ENCODE results near the gene WDR5. TPM values are rescaled to one million over a fixed set of nuclear protein-coding genes. Genes with fewer than 3 reads are reported as not detected.

WDR5 gene
- total and polyA plus RNA-seq, 9 donors: 25.1 to 60.2 (median 47.2) TPM

DNA sequence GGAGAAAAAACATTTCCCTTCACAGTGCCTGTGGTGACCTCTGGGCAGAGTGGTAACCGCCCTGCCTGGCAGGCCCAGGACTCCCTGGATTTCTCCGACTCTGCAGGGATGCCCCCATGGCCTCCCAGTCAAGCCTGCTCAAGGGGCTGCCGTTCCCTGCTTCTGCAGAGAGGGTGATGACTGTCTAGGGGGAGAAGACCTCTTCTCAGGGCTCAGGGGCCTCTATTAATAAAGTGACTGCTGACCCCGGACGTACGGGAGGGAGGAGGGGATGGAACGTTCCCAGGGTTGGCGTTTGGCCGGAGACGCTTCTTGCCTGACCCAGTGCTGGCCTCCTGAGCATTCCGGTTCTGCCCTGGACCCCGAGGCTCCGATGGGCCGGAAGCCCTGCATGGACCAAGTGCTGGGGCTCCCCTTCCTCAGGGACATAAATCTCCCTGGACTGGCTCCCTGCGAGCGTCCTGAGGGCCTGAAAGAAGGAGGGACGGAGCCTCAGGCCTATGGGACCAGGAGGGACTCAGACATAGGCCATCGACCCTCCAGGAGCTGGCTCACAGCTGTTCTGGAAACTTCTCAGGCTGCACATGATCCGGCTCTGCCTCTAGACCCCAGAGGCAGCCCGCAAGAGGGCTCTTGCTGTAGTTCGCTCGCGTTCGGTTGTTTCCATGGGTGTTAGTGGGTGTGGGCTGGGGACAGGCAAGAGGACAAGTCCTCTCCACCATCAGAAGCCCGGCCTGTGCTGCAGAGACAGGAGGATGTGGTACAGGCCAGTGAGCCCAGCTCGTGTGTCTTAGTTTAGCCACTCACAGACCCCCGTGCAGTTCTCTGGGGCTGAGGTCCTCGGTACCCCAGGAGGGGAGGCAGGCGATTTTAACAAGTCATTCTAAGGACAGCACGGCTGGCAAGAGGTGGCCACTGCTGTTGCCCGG is 36.6 kb downstream of the WDR5 start:
- peaks cover 46% of the 10 kb centered on the region for H3K4me1 ChIP-seq (ENCODE audit: control insufficient read depth, insufficient read depth, low read length)
- no peak overlapping the region for H3K4me3 ChIP-seq (ENCODE audit: low read length)
- H3K27me3 ChIP-seq (ENCODE audit: control insufficient read depth, insufficient read depth, low read length): peaks cover 22% of the 10 kb centered on the region
- DNase-seq: no peak
- peaks cover 2% of the 10 kb centered on the region for H3K9me3 ChIP-seq (replicated peaks; ENCODE audit: control insufficient read depth, low read depth, low read length)
- WGBS (ENCODE audit: insufficient coverage): 63% methylated on average over 26 of the region's 31 CpGs
- no peaks in the 10 kb centered on the region for H3K36me3 ChIP-seq (ENCODE audit: control insufficient read depth, insufficient read depth, low read length)
- H3K27ac ChIP-seq (ENCODE audit: low read length): no peak overlapping the region

DNA sequence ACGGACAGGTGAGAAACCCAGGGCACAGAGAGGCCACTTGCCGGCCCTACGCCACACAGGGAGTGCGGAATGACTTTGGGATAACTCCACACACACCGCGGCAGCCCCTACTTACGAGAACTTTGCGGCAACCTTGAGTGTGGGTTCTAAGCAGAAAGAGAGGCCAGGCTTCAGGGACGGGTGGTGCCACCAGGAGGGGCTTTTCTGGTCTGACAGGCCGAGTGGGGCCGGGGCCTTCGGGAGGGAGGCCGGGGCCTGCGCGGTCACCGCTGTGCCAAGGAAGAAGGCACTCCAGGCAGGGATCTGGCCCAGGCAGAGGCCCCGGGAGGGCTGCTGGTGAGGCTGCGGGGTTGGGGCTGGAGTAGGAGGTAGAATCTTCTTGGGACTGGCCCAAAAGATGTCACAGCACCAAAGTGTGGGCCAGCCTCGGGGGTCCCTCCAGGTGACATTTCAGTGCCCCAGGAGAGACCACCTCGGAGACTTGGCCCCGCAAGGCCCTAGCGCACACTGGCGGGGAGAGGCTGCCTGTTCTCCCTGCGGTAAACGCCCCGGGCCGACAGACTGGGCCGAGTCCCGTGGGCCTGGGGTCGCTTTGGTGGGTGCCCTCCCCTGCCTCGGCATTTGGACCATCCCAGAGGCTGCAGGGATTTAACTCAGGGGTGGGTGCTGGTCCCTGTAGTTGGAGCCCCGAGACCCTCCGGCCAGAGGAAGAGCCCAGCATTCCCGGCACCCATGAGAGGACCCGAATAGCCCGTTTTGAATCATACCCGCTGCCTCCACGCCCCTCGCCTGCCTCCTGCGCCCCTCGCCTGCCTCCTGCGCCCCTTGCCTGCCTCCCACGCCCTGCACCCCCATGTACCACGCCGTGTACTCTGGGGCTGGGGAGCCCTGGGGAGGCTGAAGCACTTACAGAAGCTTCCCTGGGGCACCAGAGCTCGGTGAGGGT is 37.5 kb downstream of the WDR5 start:
- WGBS (ENCODE audit: insufficient coverage): 89% methylated on average over 41 of the region's 46 CpGs

DNA sequence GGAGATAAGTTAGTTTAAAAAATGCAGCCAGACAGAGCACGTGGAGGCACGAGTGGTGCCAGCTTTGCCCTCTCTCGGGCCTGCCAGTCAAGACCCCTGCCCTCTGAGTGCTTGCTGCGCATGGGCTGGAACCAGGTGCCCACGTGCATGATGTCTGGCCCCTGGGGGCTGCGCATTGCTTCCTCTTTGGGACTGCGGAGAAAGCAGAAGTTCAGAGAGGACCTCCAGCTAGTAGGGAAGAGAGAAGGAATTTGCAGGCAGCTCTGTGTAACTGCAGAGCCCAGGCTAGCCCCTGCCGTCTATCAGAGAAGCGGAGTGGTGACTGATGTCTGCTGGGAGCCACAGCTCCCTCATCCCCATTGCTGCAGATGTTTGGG is 38.2 kb downstream of the WDR5 start:
- peaks cover 54% of the 10 kb centered on the region for H3K4me1 ChIP-seq (ENCODE audit: control insufficient read depth, insufficient read depth, low read length)
- H3K4me3 ChIP-seq (ENCODE audit: low read length): no peak overlapping the region
- WGBS (ENCODE audit: insufficient coverage): 56% methylated on average over 6 of the region's 9 CpGs
- H3K9me3 ChIP-seq (replicated peaks; ENCODE audit: control insufficient read depth, low read depth, low read length): no peaks in the 10 kb centered on the region
- no peaks in the 10 kb centered on the region for H3K36me3 ChIP-seq (ENCODE audit: control insufficient read depth, insufficient read depth, low read length)
- H3K27me3 ChIP-seq (ENCODE audit: control insufficient read depth, insufficient read depth, low read length): peaks cover 28% of the 10 kb centered on the region
- DNase-seq: no peak
- H3K27ac ChIP-seq (ENCODE audit: low read length): no peak overlapping the region

More for the DNA sequence above, 37.5 kb downstream of the WDR5 start:
- Histone ChIP-seq H3K27me3 (ENCODE audit: control insufficient read depth, insufficient read depth, low read length) (peaks cover 28% of the 10 kb centered on the region), H3K27ac (ENCODE audit: low read length) (no peak overlapping the region), H3K4me1 (ENCODE audit: control insufficient read depth, insufficient read depth, low read length) (peaks cover 48% of the 10 kb centered on the region), H3K36me3 (ENCODE audit: control insufficient read depth, insufficient read depth, low read length) (no peaks in the 10 kb centered on the region), H3K9me3 (replicated peaks; ENCODE audit: control insufficient read depth, low read depth, low read length) (peaks cover 2% of the 10 kb centered on the region), H3K4me3 (ENCODE audit: low read length) (no peak overlapping the region)
- no peak for DNase-seq

DNA sequence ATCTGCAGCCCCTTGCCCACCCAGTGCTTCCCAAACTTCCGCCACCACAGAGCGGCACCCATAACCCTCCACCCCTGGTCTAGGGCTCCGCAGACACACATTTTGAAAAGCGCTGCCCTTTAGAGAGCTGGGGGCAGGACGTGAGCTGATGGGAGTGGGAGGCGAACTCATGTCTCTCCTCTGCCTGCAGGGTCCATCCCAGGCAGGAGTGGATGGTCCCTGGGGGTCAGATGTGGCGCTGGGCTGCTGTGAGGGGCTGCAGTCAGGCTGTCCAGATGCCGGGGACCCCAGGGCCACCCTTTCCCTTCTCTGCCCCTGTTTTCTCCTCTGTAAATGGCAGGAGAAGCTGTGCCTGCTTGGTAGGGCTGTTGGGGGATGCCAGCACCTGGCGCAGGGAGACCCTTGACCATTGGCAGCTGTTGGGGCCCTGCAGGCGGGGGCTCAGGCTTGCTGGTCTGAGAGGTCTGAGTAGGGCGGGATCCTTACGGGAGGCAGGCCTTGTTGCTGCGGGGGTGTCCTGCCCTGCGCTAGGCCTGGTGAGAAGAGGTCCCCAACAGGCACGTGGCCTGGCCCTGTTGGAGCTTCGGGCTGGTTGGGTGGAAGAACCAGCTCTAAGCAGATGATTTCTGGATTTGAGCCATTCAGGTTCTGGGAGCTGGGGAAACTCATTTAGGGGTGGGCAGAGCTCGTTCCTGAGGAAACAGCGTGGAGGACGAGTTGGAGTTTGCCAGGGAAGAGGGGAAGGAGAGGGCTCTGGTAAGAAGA is 38.8 kb downstream of the WDR5 start:
- H3K9me3 ChIP-seq (replicated peaks; ENCODE audit: control insufficient read depth, low read depth, low read length): no peaks in the 10 kb centered on the region
- no peak for DNase-seq
- no peak overlapping the region for H3K4me3 ChIP-seq (ENCODE audit: low read length)
- no peaks in the 10 kb centered on the region for H3K36me3 ChIP-seq (ENCODE audit: control insufficient read depth, insufficient read depth, low read length)
- no peak overlapping the region for H3K27ac ChIP-seq (ENCODE audit: low read length)
- peaks cover 31% of the 10 kb centered on the region for H3K27me3 ChIP-seq (ENCODE audit: control insufficient read depth, insufficient read depth, low read length)
- peaks cover 58% of the 10 kb centered on the region for H3K4me1 ChIP-seq (ENCODE audit: control insufficient read depth, insufficient read depth, low read length)
- WGBS (ENCODE audit: insufficient coverage): 84% methylated on average over 10 of the region's 19 CpGs

DNA sequence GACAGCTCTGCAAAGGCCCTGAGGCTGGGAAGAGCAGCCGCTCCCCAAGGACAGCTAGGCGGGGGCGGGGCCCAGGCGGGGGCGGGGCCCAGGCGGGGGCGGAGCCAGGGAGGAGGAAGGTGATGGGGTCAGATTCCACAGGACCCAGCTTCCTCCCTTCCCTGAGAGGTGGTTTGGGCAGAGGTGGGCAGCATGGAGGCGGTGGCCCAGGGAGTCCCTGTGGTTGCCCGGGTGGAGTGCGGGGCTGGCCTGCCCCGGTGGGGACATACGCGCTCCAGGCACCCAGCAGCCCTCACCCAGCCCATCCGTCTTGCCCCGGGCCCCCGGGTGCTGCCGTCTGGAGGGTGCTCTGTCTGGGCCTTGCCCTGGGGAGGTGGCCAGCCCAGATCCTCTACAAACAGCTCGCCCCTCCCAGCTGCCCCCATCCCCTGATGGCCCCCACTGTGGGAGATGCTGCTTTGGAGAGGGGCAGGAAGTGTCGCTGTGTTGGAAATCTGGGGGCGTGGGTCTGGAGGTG is 39.5 kb downstream of the WDR5 start:
- no peaks in the 10 kb centered on the region for H3K9me3 ChIP-seq (replicated peaks; ENCODE audit: control insufficient read depth, low read depth, low read length)
- H3K27ac ChIP-seq (ENCODE audit: low read length): no peak overlapping the region
- peaks cover 31% of the 10 kb centered on the region for H3K27me3 ChIP-seq (ENCODE audit: control insufficient read depth, insufficient read depth, low read length)
- no peaks in the 10 kb centered on the region for H3K36me3 ChIP-seq (ENCODE audit: control insufficient read depth, insufficient read depth, low read length)
- WGBS (ENCODE audit: insufficient coverage): 77% methylated on average over 4 of the region's 20 CpGs
- peaks cover 58% of the 10 kb centered on the region for H3K4me1 ChIP-seq (ENCODE audit: control insufficient read depth, insufficient read depth, low read length)
- no peak overlapping the region for H3K4me3 ChIP-seq (ENCODE audit: low read length)
- DNase-seq: no peak

DNA sequence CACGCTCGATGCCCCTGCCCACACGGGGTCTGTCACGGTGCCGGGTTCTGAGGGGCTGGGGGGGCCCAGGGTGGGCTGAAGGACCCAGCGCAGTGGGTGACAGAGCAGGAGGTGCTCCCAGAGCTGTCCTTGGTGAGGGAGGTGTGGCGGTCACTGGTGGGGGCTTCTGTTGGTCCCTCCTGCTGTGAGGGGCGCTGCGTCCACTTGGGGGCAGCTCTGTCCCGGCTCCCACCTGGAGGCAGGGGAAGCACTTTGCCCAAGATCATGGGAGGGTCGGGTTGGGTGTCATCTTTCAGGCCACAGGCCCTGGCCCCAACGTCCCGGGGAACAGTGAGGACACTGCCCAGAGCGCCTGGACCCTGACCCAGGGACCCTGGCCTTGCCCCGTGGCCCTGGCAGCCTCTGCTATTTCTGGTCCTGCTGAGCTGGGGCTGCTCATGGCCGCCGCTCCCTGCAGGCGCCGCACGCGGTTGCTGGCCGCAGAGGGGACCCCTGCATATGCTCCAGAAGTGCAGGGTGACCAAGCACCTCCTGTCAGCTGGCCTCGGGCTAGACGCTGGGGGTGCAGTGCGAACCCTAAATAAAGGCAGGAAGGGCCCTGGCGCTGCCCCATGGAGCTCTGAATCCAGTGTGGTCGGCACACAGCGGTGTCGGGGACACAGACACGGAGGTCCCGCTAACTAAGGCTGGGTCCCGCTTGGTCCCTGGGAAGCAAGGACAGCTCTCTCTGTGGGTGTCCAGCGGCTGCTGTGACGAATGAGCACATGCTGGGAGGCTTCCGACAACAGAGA is 40.1 kb downstream of the WDR5 start:
- H3K4me3 ChIP-seq (ENCODE audit: low read length): no peak overlapping the region
- H3K4me1 ChIP-seq (ENCODE audit: control insufficient read depth, insufficient read depth, low read length): peaks cover 58% of the 10 kb centered on the region
- peaks cover 31% of the 10 kb centered on the region for H3K27me3 ChIP-seq (ENCODE audit: control insufficient read depth, insufficient read depth, low read length)
- no peak for DNase-seq
- no peaks in the 10 kb centered on the region for H3K36me3 ChIP-seq (ENCODE audit: control insufficient read depth, insufficient read depth, low read length)
- H3K9me3 ChIP-seq (replicated peaks; ENCODE audit: control insufficient read depth, low read depth, low read length): no peaks in the 10 kb centered on the region
- 30% methylated on average over 30 of the region's 35 CpGs for WGBS (ENCODE audit: insufficient coverage)
- H3K27ac ChIP-seq (ENCODE audit: low read length): no peak overlapping the region

DNA sequence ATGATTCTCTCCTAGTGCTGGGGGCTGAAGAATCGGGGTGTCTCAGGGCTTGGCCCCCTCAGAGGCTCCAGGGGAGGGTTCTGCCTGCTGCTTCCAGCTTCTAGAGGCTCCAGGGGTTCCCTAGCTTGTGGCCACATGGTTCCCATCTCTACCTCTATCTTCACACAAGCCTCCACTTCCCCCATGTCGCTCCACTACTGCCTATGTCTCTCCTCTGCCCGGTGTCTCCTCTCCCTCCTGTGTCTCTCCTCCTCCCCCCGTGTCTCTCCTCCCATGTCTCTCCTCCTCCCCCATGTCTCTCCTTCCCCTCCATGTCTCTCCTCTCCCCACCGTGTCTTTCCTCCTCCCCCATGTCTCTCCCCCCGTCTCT is 40.7 kb downstream of the WDR5 start:
- Histone ChIP-seq H3K27me3 (ENCODE audit: control insufficient read depth, insufficient read depth, low read length) (peaks cover 34% of the 10 kb centered on the region), H3K4me1 (ENCODE audit: control insufficient read depth, insufficient read depth, low read length) (peaks cover 59% of the 10 kb centered on the region), H3K4me3 (ENCODE audit: low read length) (no peak overlapping the region), H3K27ac (ENCODE audit: low read length) (no peak overlapping the region), H3K36me3 (ENCODE audit: control insufficient read depth, insufficient read depth, low read length) (no peaks in the 10 kb centered on the region), H3K9me3 (replicated peaks; ENCODE audit: control insufficient read depth, low read depth, low read length) (no peaks in the 10 kb centered on the region)
- DNase-seq: no peak
- 44% methylated on average over 5 of the region's 6 CpGs for WGBS (ENCODE audit: insufficient coverage)

DNA sequence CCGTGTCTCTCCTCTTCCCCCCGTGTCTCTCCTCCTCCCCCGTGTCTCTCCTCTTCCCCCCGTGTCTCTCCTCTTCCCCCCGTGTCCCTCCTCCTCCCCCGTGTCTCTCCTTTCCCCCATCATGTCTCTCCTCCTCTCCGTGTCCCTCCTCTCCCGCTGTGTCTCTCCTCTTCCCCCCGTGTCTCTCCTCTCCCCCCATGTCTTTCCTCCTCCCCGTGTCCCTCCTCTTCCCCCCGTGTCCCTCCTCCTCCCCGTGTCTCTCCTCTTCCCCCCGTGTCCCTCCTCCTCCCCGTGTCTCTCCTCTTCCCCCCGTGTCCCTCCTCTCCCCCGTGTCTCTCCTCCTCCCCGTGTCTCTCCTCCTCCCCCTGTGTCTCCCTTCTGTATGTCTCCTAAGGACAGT is 41.3 kb downstream of the WDR5 start:
- peaks cover 35% of the 10 kb centered on the region for H3K27me3 ChIP-seq (ENCODE audit: control insufficient read depth, insufficient read depth, low read length)
- H3K27ac ChIP-seq (ENCODE audit: low read length): no peak overlapping the region
- H3K4me1 ChIP-seq (ENCODE audit: control insufficient read depth, insufficient read depth, low read length): peaks cover 54% of the 10 kb centered on the region
- no peak for DNase-seq
- H3K4me3 ChIP-seq (ENCODE audit: low read length): no peak overlapping the region
- 58% methylated on average over 3 of the region's 17 CpGs for WGBS (ENCODE audit: insufficient coverage)
- no peaks in the 10 kb centered on the region for H3K9me3 ChIP-seq (replicated peaks; ENCODE audit: control insufficient read depth, low read depth, low read length)
- H3K36me3 ChIP-seq (ENCODE audit: control insufficient read depth, insufficient read depth, low read length): no peaks in the 10 kb centered on the region

Measured in muscle of leg (tissue), 11 donors.